Stimulated activated CD4-positive, alpha-beta T cell treated with anti-CD3 and anti-CD28 coated beads, Interleukin-4, amount 100 ng/mL, for 24 hours (primary cell): ENCODE measurements around the gene RFC2.
"Not testable (repeated sequence)": the region's sequence is repeated elsewhere in the genome, so short reads cannot be mapped to it uniquely, and the experiment has no call there.

Source experiments
- DNase-seq: peaks from one replicate; pipeline ENCODE4 v3.0.0-alpha.2; 2020

The RFC2 gene

DNA sequence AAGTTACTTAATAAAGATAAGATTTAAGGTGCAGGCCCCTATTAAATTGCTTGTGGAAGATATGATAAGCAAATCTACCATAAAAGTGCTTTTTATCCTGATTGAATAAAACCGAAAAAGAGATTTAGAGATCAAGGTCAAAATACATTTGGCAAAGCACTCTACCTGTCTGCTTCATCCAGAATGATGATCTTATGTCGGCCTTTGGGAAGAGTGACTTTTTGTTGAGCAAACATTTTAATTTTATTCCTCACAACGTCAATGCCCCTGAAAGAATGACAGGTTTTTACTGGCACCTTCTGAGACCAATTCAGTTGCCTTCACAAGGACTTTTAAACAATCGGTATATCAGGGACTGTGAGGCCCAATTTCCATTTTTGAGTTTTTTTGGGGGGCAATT is 7.7 kb downstream of the RFC2 start:
- no peak for DNase-seq

DNA sequence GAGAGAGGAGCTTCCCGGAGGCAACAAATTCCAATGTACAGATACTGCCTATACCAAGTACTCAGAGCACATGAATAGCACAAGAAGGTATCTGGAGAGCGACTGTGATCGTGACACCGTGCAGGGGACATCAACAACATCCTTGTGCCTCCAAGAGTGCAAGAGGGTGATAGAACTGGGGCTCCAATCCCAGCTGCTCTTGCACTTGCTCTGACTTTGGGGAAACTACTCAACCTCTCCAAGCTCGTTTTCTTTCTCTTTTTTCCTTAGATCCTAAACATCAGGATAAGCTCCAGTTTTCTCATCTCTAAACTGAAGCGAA is 12.1 kb downstream of the RFC2 start:
- no peak for DNase-seq

GRCh38 chr7:74240482-74240881 is 13.7 kb downstream of the RFC2 start:
- no peak for DNase-seq

- DNase-seq, result no peak
Measured at GRCh38 chr7:74236284-74236683, 17.9 kb downstream of the RFC2 start.

- no peak for DNase-seq
Measured at GRCh38 chr7:74235518-74236268, 18.5 kb downstream of the RFC2 start.

GRCh38 chr7:74233655-74234285 is 20.4 kb downstream of the RFC2 start:
- no peak for DNase-seq

DNA sequence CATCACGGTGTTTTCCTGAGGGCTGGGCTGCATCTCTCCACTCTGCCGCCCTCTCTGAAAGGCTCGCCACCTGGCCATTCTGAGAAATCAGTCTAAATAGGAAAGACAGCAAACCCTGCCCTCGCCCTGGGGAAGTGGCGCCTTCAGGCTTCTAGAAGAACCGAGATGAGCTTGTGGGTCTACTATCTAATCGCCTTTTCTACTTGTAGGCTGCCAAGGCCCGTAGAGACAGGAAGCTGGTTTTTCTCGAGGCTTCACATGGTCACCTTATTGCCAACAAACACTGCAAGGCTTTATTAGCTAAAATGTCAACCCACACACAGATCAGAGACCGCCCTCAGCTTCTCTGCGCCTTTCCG is 23.0 kb downstream of the RFC2 start:
- no peak for DNase-seq

DNA sequence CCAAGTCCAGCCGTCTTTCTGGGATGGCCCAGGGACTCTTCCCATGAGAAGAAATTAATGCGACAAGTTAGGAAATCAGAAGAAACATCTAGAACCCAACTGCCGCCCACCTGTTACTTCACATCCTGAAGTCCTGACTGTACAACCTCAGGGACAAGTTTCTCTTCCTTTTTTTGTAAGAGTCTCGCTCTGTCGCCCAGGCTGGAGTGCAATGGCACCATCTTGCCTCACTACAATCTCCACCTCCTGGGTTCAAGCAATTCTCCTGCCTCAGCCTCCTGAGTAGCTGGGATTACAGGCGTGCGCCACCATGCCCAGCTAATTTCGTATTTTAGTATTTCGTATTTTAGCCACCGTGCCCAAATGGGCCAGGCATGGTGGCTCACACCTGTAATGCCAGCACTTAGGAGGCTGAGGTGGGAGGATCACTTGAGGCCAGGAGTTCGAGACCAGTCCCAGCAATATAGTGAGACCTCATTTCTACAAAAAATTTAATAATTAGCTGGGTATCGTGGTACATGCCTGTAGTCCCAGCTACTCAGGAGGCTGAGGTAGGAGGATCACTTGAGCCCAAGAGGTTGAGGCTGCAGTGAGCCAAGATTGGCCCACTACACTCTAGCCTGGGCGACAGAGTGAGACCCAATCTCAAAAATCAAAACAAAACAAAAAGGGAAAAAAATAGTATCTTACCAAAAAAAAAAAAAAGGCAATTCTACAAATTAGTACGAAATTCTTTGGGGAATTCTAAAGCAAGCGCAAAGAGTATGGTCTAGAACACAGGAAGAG is 23.6 kb downstream of the RFC2 start:
- DNase-seq, result no peak

- DNase-seq, result no peak
Measured at GRCh38 chr7:74228951-74229900, 25.0 kb downstream of the RFC2 start.

- no peak for DNase-seq
Measured at GRCh38 chr7:74226633-74227032, 27.6 kb downstream of the RFC2 start.

DNA sequence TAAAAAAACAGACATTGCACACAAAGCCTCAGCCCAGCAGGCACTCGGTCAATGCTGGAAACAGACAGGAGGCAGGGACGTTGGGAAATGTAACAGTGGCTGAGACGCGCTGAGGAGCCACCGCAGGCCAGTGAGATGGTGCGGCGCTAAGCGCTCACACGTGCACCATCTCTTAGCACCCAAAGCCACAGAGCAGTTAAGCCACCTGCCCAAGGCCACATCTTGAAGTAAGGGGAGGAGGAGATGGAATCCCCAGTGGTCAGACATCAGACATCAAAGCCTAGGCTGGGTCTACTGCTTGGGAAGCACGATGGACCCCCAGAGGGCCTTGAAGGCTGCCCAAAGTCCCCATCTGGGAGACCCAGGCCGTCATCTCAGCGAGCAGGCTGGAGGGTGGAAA is 28.8 kb downstream of the RFC2 start:
- DNase-seq, result no peak

DNA sequence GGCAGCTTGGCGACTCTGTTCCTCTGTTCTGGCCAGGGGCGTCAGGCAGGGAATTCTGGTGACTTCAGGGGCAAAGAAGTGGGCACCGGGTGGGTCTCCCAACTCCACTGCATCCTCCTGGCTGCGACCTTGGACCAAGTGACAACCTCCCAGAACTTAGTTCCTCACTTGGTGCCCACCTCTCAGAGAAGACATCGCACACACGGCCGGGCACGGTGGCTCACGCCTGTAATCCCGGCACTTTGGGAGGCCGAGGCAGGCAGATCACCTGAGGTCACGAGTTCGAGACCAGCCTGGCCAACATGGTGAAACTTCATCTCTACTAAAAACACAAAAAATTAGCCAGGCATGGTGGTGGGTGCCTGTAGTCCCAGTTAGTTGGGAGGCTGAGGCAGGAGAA is 29.3 kb downstream of the RFC2 start:
- DNase-seq, result not testable (repeated sequence)

- DNase-seq, result no peak
Measured at GRCh38 chr7:74224511-74224832, 29.7 kb downstream of the RFC2 start.

GRCh38 chr7:74223711-74224510 is 30.3 kb downstream of the RFC2 start:
- no peak for DNase-seq

DNA sequence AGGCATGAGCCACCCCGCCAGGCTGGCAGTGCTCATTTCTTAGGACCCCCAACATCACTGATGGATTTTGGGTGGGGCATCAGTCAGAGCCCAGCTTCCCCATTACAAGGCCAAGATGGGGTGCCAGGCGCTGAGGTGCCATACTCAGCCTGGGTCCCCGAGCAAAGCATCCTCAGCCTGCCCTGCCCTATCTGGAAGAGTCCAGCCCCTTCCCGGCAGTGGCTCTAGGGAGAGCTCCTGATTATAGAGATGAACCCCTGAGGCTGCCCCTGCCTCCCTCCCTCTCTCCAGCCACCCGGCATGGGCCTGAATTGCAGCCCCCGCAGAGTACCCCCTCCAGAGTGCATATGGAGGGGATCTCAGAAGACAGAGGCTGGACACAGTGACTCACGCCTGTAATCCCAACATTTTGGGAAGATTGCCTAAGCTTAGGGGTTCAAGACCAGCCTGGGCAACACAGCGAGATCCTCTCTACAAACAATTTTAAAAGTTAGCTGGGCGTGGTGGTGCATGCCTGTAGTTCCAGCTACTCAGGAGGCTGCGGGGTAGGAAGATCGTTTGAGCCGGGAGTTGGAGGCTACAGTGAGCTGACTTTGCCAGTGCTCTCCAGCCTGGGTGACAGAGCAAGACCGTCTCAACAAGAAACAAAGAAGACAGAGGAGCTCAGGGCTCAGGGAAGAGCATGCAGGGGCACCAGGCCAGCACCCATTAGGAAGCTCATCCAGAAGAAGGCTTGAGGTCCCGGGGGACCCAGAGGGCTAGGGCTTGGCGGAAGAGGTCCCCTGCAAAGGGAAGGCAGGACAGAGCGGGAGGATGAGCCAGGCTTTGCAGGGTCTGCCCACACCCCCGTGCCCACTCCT is 31.1 kb downstream of the RFC2 start:
- DNase-seq, result no peak

DNA sequence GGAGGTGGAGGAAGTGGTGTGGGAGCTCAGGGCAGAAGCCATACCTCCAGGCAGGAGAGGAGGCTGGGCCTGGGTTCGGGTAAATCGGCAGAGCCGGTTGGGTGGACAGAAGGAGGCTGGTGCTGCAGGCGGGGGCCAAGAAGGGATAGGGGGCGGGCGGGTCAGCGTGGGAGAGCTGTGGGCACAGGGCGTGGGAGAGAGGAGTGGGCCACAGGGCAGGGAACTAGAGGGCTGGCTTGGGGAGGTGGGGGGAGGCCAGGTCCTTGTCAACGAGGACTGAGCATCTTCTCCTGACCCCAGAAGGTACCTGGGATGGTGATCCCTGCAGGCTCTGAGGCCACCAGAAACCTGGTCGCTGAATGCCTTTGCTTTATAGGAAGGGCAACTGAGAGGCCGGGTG is 32.5 kb downstream of the RFC2 start:
- no peak for DNase-seq

- DNase-seq, result no peak
Measured at GRCh38 chr7:74220229-74220628, 34.0 kb downstream of the RFC2 start.

DNA sequence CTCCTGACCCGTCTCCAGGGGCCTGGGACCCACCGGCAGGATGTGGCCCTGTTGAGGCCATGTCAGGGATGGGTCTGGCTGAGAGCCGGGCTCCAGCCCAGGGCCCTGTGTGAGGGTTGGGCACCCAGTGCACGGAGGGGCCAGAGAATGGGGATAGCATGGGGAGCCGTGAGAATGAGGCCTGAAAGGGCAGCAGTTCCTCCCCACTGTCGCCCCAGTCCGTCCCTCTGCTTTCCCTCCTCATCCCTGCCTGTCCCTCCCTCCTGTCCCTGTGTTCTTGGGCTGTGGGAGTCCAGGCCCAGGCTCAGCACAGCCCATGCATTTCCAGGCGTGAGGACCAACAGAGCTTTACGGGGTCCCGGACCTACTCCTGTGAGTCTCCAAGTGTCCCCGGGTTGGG is 34.8 kb downstream of the RFC2 start:
- no peak for DNase-seq

DNA sequence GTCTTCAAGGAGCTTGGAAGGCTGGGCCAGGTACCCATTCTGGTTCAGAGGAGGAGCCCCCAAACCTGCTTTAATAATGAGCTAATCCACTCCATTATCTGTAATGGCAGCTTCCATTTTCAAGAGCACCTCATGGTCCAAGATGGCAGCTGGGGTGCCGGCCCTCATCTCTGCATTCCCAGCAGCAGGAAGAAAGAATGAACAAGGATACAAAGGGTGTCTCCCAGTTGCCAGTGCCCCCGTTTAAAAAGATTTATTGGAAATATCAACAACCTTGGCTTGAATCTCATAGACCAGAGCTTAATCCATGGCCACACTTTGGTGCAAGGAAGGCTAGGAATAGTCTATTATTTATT is 35.9 kb downstream of the RFC2 start:
- no peak for DNase-seq

DNA sequence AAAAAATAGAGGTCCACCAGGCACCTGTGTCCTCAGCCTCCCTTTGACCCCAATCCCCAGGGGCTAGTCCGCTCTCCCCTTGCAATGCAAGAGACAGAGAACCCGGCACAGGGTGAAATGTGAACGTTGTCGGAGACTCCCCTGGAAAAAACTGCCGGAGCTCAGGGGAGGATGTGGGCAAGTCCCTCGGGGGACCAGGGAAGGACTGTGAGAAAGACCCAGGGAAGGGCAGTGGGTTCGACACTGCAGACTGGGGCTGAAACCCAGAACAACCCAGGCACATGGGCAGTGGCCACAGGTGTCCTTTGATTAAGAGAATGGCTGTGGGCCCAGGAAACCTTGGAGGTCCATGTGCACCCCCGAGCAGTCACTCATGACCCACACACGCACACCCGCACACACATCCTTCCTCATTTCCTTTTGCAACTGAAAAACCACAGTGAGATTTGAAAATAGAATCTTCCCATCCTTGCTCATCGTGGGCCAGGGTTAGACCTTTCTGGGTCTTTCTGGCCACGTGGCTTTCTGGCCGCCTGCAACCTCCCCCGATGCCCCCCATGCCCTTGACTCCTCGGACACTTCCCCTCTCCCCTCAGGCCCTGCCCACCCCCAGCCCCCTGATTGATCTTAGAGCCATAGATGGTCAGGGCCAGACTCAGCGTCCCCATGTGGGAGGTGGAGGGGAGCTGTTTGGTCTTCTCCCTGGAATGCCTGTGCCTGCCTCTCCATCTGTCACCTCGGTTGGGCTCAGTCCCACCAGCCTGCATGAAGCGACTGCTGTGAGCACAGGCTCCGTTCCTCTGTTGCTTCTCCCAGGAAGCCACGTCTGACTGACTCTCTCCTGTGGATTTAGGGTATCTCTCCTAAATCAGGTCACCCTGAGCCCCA is 36.5 kb downstream of the RFC2 start:
- no peak for DNase-seq
